SU-DHL-6 (cell line): ENCODE data around the gene HOTAIR.

ENCODE experiments used
- H2AFZ ChIP-seq: fragments of 200-600 bp; sonication (generic); 2 replicates; pipeline ENCODE4 v1.6.1; 2014; ENCODE audit warnings: low read depth, mild to moderate bottlenecking, moderate library complexity, mixed read lengths, antibody characterized with exemption, low read length; ENCODE audit not compliant: severe bottlenecking
- H3F3A ChIP-seq: fragments of 200-600 bp; shearing (Covaris generic); 2 replicates; pipeline ENCODE4 v1.6.0; 2016; ENCODE audit warnings: antibody characterized with exemption, mild to moderate bottlenecking; ENCODE audit not compliant: insufficient read depth
- H3K27ac ChIP-seq: fragments of 200-600 bp; sonication (generic); 2 replicates; pipeline ENCODE4 v1.5.1; 2016; ENCODE audit warnings: low read depth, mild to moderate bottlenecking, low read length, moderate library complexity, mixed read lengths
- H3K27me3 ChIP-seq: fragments of 200-600 bp; sonication (generic), shearing (Covaris generic); 2 replicates; pipeline ENCODE4 v1.6.0; 2014; ENCODE audit warnings: mild to moderate bottlenecking, low read length
- H3K36me3 ChIP-seq: fragments of 200-600 bp; sonication (generic); 2 replicates; pipeline ENCODE4 v1.6.1; 2014; ENCODE audit warnings: mild to moderate bottlenecking, low read length, mixed read lengths
- H3K4me2 ChIP-seq: fragments of 300-600, 200-600 bp; shearing (Covaris generic), sonication (generic); 2 replicates; pipeline ENCODE4 v1.6.0; 2014; ENCODE audit warnings: low read length, low read depth, mild to moderate bottlenecking; ENCODE audit not compliant: poor library complexity, severe bottlenecking
- H3K4me3 ChIP-seq: fragments of 200-600 bp; sonication (generic); 2 replicates; pipeline ENCODE4 v1.5.1; 2014; ENCODE audit warnings: antibody characterized with exemption, low read length, mild to moderate bottlenecking, mixed read lengths; ENCODE audit not compliant: insufficient read depth, poor library complexity, severe bottlenecking
- H3K79me2 ChIP-seq: fragments of 200-600 bp; sonication (generic); 2 replicates; pipeline ENCODE4 v1.6.1; 2014; ENCODE audit warnings: mild to moderate bottlenecking, low read length, moderate library complexity; ENCODE audit not compliant: insufficient read depth
- H3K9ac ChIP-seq: fragments of 200-600 bp; sonication (generic); 2 replicates; pipeline ENCODE4 v1.7.0; 2014; ENCODE audit warnings: mild to moderate bottlenecking, low read length
- H3K9me2 ChIP-seq: fragments of 200-600 bp; sonication (generic); replicated peaks from 2 replicates; pipeline ENCODE4 v1.6.1; 2014; ENCODE audit warnings: low read length; ENCODE audit not compliant: insufficient read depth
- H3K9me3 ChIP-seq: fragments of 200-600 bp; sonication (generic); 2 replicates; pipeline ENCODE4 v1.6.1; 2014; ENCODE audit warnings: low read length, mixed read lengths; ENCODE audit not compliant: insufficient read depth
- H4K20me1 ChIP-seq: fragments of 200-600 bp; sonication (generic); 2 replicates; pipeline ENCODE4 v1.6.1; 2014; ENCODE audit warnings: low read depth, mild to moderate bottlenecking, antibody characterized with exemption, low read length, moderate library complexity, mixed read lengths
- CTCF ChIP-seq: fragments of 200-600 bp; sonication (generic); IDR thresholded peaks from one replicate; pipeline ENCODE4 v1.5.1; 2017; ENCODE audit warnings: antibody characterized with exemption, mild to moderate bottlenecking, low read length, moderate library complexity; ENCODE audit not compliant: insufficient read depth, poor library complexity, severe bottlenecking
- EZH2phosphoT487 ChIP-seq: fragments of 200-600 bp; sonication (generic), shearing (Covaris generic); conservative IDR thresholded peaks from 2 replicates; pipeline ENCODE4 v1.6.1; 2018; ENCODE audit warnings: mild to moderate bottlenecking, antibody characterized with exemption, low read length, moderate library complexity, mixed read lengths

The HOTAIR gene

GRCh38 chr12:53935383-53936341 lies 39.1 kb downstream of the HOTAIR start:
- H3K27ac ChIP-seq = no peak overlapping the region
- no peaks in the 10 kb centered on the region for H3K36me3 ChIP-seq
- H3K27me3 ChIP-seq = no peaks in the 10 kb centered on the region
- no peaks in the 10 kb centered on the region for H3K9me2 ChIP-seq
- H3K4me3 ChIP-seq = no peak overlapping the region
- no peaks in the 10 kb centered on the region for H3K9me3 ChIP-seq
- H2AFZ ChIP-seq = no peak overlapping the region
- no peaks in the 10 kb centered on the region for H4K20me1 ChIP-seq
- TF ChIP-seq CTCF (no peak), EZH2phosphoT487 (no peak)
- H3F3A ChIP-seq = no peaks in the 10 kb centered on the region
- H3K9ac ChIP-seq = no peak overlapping the region
- H3K79me2 ChIP-seq = no peaks in the 10 kb centered on the region
- H3K4me2 ChIP-seq = no peak overlapping the region

GRCh38 chr12:53932915-53933314 lies 41.8 kb downstream of the HOTAIR start:
- H3K4me2 ChIP-seq = no peak overlapping the region
- H4K20me1 ChIP-seq = no peaks in the 10 kb centered on the region
- TF ChIP-seq EZH2phosphoT487 (no peak), CTCF (no peak)
- H3K27ac ChIP-seq = no peak overlapping the region
- H3K27me3 ChIP-seq = no peaks in the 10 kb centered on the region; the same call in 1 of the 2 replicates
- H3F3A ChIP-seq = no peaks in the 10 kb centered on the region
- H3K79me2 ChIP-seq = no peaks in the 10 kb centered on the region
- no peak overlapping the region for H2AFZ ChIP-seq
- H3K9me3 ChIP-seq = no peaks in the 10 kb centered on the region
- H3K9me2 ChIP-seq = no peaks in the 10 kb centered on the region
- H3K4me3 ChIP-seq = no peak overlapping the region
- no peaks in the 10 kb centered on the region for H3K36me3 ChIP-seq
- no peak overlapping the region for H3K9ac ChIP-seq

GRCh38 chr12:53931844-53932581 lies 42.7 kb downstream of the HOTAIR start:
- Histone ChIP-seq H3K9me3 (no peaks in the 10 kb centered on the region), H2AFZ (no peak overlapping the region), H3K36me3 (no peaks in the 10 kb centered on the region), H3K27me3 (no peaks in the 10 kb centered on the region; the same call in 1 of the 2 replicates), H4K20me1 (no peaks in the 10 kb centered on the region), H3K79me2 (no peaks in the 10 kb centered on the region), H3K27ac (no peak overlapping the region), H3K4me2 (no peak overlapping the region), H3K9ac (no peak overlapping the region), H3K4me3 (no peak overlapping the region), H3F3A (no peaks in the 10 kb centered on the region), H3K9me2 (no peaks in the 10 kb centered on the region)
- TF ChIP-seq EZH2phosphoT487 = no peak
- no peak for TF ChIP-seq CTCF
